ENCODE results near the gene PPARGC1A.

The PPARGC1A gene

GRCh38 chr4:23822181-23822580 lies 67.7 kb downstream of the PPARGC1A start:
- H3K4me3 ChIP-seq (ENCODE audit: low read depth, low read length) = no peak overlapping the region
- no peak for TF ChIP-seq CTCF (IDR thresholded peaks at IDR 0.05; ENCODE audit: control insufficient read depth, extremely low read depth, insufficient read depth)
- no peak for DNase-seq (ENCODE audit: low read depth)

- DNase-seq (ENCODE audit: low read depth) = no peak
- TF ChIP-seq CTCF (IDR thresholded peaks at IDR 0.05; ENCODE audit: control insufficient read depth, extremely low read depth, insufficient read depth) = no peak
- no peak overlapping the region for H3K4me3 ChIP-seq (ENCODE audit: low read depth, low read length)
These were observed 70.8 kb downstream of the PPARGC1A start for GRCh38 chr4:23819041-23819511.

- DNase-seq (ENCODE audit: low read depth) = no peak
- H3K4me3 ChIP-seq (ENCODE audit: low read depth, low read length) = no peak overlapping the region
- no peak for TF ChIP-seq CTCF (IDR thresholded peaks at IDR 0.05; ENCODE audit: control insufficient read depth, extremely low read depth, insufficient read depth)
These were observed 71.6 kb downstream of the PPARGC1A start for GRCh38 chr4:23818097-23818885.

- no peak for DNase-seq (ENCODE audit: low read depth)
- H3K4me3 ChIP-seq (ENCODE audit: low read depth, low read length) = no peak overlapping the region
These were observed 74.7 kb downstream of the PPARGC1A start for GRCh38 chr4:23814996-23815660.

GRCh38 chr4:23814587-23814986 lies 75.3 kb downstream of the PPARGC1A start:
- no peak overlapping the region for H3K4me3 ChIP-seq (ENCODE audit: low read depth, low read length)
- DNase-seq (ENCODE audit: low read depth) = no peak
- TF ChIP-seq CTCF (IDR thresholded peaks at IDR 0.05; ENCODE audit: control insufficient read depth, extremely low read depth, insufficient read depth) = no peak

More at GRCh38 chr4:23814996-23815660, 74.7 kb downstream of the PPARGC1A start:
- TF ChIP-seq CTCF (IDR thresholded peaks at IDR 0.05; ENCODE audit: control insufficient read depth, extremely low read depth, insufficient read depth) = no peak

- no peak for DNase-seq (ENCODE audit: low read depth)
- H3K4me3 ChIP-seq (ENCODE audit: low read depth, low read length) = no peak overlapping the region
- no peak for TF ChIP-seq CTCF (IDR thresholded peaks at IDR 0.05; ENCODE audit: control insufficient read depth, extremely low read depth, insufficient read depth)
These were observed 78.7 kb downstream of the PPARGC1A start for GRCh38 chr4:23811161-23811560.

Data from LNCaP clone FGC (cell line).